GM18868 (cell line): Measurements from ENCODE around the gene IGF2BP2.
"Not testable (repeated sequence)": the region's sequence is repeated elsewhere in the genome, so short reads cannot be mapped to it uniquely, and the experiment has no call there.

Experiments
- ATAC-seq: cut with Tn5 transposase; IDR thresholded peaks from one replicate; pipeline ENCODE4 v1.9.1; 2021; ENCODE audit warnings: mild to moderate bottlenecking, moderate library complexity; ENCODE audit not compliant: unreplicated experiment

IGF2BP2 gene

DNA sequence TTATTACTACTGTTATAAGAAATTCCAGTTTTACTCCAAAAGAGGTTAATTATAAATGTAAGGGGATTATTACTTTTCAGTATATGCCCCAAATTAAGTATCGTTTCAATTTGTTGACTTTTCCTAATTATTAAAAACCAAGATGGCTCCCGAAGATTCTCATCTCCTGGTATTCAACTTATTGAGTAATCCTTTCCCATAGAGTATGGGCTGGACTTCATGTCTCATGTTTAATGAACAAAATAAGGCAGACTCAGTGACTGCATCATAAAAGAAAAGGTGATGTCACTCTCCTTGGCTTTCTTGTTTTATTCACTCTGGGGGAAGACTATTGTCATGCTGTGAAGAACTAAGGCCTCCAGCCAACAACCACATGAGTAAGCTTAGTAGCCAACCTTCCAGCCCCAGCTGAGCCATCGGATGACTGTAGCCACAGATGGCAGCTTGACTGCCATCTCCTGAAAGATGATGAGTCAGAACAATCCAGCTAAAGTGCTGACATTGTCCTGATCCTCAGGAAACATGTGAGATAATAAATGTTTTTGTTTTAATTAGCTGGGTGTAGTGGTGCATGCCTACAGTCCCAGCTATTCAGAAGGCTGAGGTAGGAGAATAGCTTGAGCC is 17.3 kb downstream of the IGF2BP2 start:
- ATAC-seq, result no peak

DNA sequence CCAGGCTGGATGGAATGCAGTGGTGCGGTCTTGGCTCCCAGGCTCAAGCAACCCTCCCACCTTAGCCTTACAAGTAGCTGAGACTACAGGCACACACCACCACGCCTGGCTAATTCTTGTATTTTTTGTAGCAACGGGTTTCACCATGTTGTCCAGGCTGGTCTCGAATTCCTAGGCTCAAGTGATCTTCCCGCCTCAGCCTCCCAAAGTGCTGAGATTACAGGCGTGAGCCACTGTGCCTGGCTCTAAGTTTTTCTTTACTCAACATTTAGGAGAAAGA is 26.1 kb downstream of the IGF2BP2 start:
- ATAC-seq, result not testable (repeated sequence)

DNA sequence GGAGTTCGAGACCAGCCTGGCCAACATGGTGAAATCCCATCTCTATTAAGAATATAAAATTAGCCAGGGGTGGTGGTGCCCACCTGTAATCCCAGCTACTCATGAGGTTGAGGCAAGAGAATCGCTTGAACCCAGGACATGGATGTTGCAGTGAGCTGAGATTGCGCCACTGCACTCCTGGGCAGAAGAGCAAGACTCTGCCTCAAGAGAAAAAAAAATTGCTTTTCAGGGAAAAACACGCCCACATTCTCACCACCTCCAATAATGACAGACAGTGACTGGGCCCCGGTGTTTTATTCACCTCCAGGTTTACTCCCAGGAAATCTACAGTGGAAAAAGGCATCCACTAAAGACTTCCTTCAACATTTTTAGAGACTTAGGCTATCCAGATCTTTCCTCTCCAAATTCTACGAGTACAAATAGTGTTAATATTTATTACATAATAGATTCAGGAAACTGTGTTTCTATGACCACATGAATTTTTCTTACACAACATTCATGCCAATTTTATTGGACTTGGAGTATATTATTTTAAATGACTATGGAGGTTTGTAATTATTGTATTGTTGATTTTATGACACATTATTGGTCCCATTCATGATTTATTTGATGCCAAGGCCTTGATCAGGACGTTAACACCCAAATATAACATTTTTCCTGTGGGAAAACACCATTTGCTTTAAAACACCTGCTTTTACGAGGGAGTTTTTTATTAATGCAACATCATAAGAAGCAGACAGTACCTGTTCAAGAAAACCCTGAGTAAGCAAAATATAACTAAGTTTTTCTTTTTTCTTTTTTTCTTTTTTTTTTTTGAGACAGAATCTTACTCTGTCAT is 26.6 kb downstream of the IGF2BP2 start:
- ATAC-seq, result no peak

DNA sequence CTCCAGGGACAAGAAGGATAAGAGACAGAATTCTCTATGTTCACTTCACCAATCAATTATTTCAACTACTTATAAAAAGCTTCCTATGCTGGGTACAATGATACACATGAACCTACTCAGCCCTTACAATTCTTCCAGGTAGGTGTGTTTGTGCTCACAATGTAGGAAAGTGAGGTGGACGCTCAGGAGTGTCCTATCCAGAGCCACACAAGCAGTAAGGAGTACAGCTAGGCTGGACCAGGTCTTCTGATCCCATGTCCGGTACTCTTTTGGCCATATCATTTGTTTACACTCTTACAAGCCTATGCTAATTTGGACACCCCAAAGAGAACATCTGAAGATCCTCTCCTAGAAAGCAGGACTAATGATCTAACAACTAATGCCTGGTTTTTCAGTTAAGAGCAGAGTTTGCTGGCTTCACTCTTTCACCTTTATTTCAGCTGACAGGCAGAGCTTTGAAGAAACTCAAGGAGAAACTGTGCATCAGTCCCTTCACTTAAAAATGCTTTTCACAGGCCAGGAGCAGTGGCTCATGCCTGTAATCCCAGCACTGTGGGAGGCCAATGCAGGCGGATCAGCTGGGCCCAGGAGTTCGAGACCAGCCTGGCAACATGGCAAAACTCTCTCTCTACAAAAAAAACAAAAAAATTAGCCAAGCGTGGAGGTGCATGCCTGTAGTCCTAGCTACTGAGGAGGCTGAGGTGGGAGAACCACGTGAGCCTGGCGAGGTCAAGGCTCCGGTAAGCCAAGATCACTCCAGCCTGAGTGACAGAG is 27.5 kb downstream of the IGF2BP2 start:
- no peak for ATAC-seq

DNA sequence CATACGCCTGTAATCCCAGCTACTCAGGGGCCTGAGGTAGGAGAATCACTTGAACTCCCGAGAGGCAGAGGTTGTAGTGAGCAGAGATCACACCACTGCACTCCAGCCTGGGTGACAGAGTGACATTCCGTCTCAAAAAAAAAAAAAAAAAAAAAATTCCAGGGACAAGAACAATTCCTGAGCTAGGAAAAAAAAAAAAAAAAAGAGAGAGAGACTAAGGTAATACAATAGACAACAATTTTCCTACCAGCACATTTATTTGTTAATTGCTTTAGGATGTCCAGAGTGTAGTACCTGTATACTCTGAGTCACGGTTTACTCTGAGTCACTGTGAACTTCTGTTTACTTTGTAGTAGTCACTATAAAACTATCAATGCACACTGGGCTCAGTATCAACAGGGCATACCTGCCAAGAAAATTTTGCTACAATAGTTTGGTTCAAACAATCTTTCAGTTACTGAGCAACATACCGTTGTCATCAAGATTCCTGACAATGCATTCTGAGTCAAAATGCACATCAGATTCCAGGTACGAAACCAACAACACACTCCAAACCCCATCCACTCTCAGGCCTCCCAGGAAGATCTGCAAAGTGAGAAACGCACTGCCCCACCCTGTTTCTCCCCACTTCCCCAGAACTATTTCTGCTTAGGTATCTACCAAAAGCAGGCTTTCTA is 28.3 kb downstream of the IGF2BP2 start:
- no peak for ATAC-seq

DNA sequence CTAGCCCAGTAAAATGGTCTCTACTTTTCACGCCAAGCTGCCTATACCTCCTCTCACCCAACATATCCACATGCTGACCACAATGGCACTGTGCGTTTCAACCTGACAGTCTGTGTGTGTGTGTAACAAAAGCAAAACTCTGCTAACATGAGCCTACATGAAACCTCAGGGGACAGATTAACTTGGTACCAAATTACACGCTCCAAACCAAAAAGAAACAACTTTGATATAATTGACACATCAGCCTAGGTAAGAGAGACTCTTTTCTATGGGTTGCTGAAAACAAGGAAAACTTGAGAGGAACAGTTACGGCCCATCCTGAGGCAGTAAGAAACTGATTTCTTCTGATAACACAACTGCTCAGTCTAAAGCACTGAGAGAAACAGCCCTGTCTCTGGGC is 31.5 kb downstream of the IGF2BP2 start:
- ATAC-seq, result no peak

DNA sequence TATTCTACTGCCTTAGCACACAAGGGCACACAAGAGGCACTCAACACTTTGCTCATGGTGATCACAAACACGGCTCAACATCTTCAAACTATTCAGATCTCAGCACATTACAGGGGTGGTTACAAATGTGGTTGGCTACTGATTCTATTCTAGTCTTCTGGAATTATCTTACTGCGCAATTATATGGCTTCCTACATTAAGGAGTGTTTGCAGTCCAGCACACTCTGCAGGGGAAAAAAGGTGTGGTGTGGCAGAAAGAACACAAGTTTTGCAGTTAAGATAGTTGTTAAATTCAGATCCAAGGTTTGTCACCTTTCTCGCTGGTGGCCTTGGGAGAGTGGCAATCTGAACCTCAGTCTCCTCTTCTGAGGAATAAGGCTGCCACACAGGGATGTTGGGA is 31.9 kb downstream of the IGF2BP2 start:
- no peak for ATAC-seq

DNA sequence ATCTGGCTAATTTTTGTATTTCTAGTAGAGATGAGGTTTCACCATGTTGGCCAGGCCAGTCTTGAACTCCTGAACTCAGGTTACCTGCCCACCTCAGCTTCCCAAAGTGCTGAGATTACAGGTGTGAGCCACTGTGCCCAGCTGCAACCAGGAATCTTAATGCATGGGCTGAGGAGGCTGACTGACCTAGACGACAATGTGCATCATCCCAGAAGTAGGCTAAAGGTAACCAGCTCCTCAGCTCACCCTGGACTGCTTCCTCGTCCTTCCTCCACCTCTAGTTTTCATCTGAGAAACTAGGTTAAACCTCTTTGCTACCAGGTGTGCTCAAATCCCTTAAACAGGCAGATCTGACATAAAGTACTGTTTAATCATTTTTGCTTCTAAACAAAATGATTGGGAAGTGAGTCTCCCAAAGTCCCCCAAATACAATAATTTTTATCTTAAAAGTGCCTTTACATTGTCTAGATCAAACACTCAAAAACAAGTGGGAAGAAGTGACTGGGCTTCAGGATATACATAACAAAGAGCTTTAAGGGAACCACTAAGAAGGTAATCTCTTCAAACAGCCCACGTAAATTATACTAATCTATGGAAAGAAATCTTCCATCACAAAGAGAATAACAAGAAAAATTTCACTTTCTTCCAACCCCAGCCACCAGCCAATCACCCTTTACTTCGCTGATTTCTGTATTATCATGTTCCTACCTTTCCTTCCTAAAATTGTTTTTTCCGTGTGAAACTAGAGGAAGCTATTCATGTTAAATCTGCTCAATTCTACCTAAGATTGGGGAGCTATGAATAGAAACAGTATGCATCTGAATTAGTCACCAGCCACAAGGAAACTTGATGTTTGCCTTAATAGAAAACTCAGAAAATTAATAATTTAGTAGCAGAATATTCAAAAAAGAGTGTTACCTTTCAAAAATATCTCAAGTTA is 34.7 kb downstream of the IGF2BP2 start:
- ATAC-seq, result no peak

DNA sequence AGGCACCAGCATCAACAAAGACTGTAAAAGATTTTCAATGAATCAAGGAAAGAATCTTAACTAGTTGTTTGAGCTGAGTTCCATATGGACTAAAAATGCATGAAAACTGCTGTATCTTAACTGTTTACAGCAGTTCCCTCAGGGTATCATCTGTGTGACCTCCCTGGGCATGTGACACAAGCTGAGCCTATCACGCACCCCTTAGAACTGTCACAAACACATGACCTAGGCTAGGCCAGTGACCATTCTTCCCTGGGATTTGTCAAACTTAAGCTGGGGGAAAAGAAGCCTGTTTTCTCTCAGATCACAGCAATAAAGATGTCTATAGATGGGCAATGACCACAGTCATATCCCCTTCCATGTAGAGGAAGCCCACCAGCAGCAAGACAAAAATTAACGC is 35.7 kb downstream of the IGF2BP2 start:
- no peak for ATAC-seq

DNA sequence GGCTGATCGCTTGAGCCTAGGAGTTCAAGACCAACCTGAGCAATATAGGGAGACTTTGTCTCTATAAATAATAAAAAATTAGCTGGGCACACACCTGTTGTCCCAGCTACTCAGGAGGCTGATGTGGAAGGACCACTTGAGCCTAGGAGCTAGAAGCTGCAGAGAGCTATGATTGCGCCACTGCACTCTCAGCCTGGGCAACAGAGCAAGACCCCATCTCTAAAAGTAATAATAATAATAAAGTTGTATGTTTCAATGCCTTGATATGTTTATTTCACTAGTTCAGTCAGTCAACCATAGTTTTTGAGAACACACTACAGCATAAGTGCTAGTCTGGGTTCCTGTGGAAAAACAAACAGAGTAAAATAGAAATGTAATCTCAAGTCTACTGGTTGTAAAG is 36.5 kb downstream of the IGF2BP2 start:
- ATAC-seq, result no peak

DNA sequence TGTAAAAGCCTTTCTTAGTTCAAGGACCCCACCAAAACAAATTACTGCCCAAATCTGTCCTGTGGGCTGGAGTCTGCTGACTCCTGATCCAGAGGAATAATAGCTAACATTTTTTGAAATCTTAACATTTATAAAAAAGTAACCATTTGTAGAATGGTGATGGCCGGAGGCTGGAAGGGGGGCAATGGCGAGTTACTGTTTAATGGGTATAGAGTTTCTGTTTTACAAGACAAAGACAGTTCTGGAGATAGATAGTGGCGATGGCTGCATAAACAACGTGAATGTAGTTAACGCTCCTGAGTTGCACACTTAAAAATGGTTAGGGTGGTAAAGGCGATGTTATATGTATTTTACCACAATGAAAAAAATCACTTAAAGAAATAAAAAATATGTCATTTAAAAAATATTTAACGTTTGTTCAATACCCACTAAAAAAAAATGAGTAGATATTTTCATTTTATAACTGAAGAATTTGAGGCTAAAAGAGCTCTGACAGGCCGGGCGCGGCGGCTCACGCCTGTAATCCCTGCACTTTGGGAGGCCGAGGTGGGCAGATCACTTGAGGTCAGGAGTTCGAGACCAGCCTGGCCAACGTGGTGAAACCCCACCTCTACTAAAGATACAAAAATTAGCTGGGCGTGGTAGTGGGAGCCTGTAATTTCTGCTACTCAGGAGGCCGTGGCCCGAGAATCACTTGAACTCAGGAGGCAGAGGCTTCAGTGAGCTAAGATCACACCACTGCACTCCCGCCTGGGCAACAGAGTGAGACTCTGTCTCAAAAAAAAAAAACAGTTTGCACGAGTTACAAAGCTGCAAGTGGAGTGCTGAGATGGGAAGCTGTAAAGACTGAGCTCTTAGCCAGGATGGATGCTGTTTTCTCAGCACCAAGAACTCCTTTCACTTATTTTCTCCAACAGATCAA is 37.6 kb downstream of the IGF2BP2 start:
- no peak for ATAC-seq

DNA sequence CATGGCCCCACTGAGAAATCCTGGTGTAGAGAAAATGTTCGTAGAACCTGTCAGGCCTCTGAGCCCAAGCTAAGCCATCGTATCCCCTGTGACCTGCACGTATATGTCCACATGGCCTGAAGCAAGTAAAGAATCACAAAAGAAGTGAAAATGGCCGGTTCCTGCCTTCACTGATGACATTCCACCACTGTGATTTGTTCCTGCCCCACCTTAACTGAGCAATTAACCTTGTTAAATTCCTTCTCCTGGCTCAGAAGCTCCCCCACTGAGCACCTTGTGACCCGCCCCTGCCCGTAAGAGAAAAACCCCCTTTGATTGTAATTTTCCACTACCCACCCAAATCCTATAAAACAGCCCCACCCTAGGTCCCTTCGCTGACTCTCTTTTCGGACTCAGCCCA is 38.6 kb downstream of the IGF2BP2 start:
- ATAC-seq, result not testable (repeated sequence)

DNA sequence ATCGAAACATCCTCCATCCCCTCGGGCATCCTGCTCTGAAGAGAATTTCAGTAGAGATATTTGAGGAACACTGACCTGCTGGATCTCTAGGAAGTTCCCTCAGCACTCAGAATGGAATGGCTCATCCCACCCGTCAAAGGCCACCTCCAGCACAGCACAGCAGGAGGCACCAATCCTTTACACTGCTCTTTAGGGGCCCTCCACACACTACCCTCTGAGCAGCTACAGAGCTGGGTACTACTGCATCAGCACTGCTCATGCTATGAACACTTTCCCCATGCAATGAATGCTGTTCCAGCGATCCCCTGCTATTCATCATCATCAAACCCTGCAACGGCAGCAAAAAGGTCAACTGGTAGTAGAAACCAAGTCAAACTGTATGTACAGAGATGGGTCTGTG is 40.5 kb downstream of the IGF2BP2 start:
- ATAC-seq, result no peak

DNA sequence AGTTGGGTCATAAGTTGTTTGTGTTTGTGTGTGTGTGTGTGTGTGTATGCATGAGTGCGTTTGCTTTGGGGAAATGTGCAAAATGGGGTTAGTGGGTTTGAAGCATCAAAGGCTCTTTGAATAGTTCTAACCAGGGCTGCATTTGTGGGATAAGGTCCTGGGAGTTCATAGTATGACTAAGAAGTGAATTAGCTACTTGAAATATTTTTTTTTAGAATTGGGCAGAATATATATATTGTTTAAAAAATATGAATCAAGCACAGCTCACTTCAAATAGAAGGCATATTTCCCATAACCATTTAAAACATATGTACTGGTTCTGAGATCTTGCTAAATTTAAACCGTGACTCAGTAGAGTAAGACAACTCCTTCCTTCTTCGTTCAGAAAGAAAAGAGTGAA is 43.1 kb downstream of the IGF2BP2 start:
- ATAC-seq, result no peak

DNA sequence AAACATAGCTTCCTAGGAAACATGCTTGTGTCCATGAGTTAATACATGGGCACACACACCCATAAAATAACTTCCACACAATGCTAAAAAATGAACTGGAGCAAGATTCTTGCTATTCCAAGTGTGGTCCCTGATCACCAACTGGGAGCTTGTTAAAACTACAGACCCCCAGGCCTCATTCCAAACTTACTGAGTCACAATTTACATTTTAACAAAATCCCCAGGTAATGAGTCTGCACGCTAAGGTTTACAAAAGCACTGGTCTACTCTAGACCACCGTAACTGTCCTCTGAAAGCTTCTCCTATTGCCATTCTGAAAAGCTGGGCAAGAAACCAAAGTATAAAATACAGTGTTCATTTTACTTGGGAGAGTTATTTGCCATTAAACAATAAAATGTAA is 45.4 kb downstream of the IGF2BP2 start:
- no peak for ATAC-seq

DNA sequence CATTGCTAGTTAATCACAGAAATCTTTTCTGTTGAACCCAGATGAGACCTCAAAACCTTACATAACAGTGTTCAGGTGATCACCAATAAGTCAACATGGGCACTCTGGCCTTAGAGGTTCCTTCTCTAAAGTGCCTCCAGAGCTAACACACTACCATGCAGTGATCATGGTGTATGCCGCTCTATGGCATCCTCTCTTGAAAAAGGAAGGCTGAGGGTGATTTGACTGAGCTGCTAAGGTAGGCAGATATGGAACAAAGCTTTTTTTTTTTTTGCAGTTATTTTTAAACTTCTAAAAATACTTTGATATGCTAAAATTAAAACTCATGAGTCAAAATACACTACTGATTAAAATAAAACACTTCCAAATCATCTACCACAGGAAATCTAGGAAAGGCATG is 46.0 kb downstream of the IGF2BP2 start:
- ATAC-seq, result no peak

DNA sequence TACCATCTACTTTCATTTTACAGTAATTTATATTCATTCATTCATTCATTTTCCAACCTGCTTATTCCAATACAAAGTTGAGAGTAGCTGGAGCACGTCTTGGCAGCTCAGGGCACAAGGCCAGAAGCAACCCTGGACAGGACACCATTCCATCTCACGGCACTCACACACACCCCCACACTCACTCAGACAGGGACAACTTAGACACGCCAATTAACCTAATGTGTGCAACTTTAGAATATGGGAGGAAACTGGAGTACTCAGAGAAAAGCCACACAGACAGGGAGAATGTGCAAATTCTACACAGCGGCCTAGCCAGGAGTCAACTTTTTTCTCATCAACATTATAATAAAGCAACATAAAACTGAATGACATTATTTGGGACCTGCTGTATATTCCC is 46.7 kb downstream of the IGF2BP2 start:
- no peak for ATAC-seq

DNA sequence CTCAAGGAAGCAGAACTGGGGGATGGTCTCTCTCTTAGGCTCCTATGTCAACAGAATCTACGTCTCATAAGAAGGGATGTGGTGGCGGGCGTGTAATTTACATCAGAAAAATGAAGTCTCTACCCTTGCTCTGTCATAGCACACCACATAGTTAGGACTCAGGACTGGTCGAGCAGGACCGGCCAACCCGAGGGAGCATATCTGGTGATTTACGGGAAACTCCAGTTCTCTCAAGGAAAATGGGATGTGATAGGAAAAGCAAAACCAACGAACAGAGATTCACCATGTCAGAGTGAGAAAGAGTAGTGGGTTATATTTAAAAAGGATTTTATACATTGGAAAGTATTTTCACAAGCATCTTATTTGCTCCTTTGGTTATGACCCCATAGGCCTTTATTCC is 54.7 kb downstream of the IGF2BP2 start:
- ATAC-seq, result no peak

DNA sequence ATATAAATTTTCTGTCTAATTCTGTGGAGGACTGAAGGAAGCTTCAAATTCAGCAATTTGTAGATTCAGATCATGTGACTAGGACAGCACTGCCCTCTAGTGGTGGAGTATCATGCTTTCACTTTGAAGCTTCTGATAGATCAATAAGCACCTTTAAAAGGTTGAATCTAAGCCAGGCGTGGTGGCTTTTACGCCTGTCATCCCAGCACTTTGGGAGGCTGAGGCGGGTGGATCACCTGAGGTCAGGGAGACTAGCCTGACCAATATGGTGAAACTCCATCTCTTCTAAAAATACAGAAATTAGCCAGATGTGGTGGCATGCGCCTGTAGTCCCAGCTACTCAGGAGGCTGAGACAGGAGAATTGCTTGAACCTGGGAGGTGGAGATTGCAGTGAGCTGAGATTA is 56.3 kb downstream of the IGF2BP2 start:
- ATAC-seq, result not testable (repeated sequence)
